Stimulated activated CD8-positive, alpha-beta memory T cell treated with anti-CD3 and anti-CD28 coated beads, Interleukin-12 subunit alpha, Interleukin-12 subunit beta, amount 100 ng/mL, for 24 hours (primary cell): ENCODE data around the gene PAM16.

Experiments
- DNase-seq: peaks from one replicate; pipeline ENCODE4 v3.0.0-alpha.2; 2020; ENCODE audit errors: extremely low read depth

The PAM16 gene

GRCh38 chr16:4319454-4320421, 31.4 kb downstream of the PAM16 start:
- no peak for DNase-seq

- DNase-seq = no peak
These were observed 32.2 kb downstream of the PAM16 start for GRCh38 chr16:4318967-4319366.

- DNase-seq = no peak
These were observed 32.6 kb downstream of the PAM16 start for GRCh38 chr16:4318451-4318910.

GRCh38 chr16:4317532-4318450, 33.3 kb downstream of the PAM16 start:
- DNase-seq = no peak

GRCh38 chr16:4316864-4317531, 34.1 kb downstream of the PAM16 start:
- no peak for DNase-seq

- no peak for DNase-seq
These were observed 34.8 kb downstream of the PAM16 start for GRCh38 chr16:4316108-4316863.

GRCh38 chr16:4315186-4316107, 35.7 kb downstream of the PAM16 start, which contains the start of gene GLIS2:
Gene GLIS2 (plus strand): TSS chr16:4316067. CDS start chr16:4332281, 16,214 bp downstream.
- no peak for DNase-seq

GRCh38 chr16:4314532-4315185, 36.5 kb downstream of the PAM16 start:
- no peak for DNase-seq

GRCh38 chr16:4313563-4314531, 37.3 kb downstream of the PAM16 start:
- DNase-seq = no peak

- DNase-seq = no peak
These were observed 41.3 kb downstream of the PAM16 start for GRCh38 chr16:4309833-4310266.

GRCh38 chr16:4309102-4309832, 41.9 kb downstream of the PAM16 start:
- no peak for DNase-seq

GRCh38 chr16:4307215-4308037, 43.7 kb downstream of the PAM16 start:
- DNase-seq = peak; percentile 91

- no peak for DNase-seq
These were observed 44.5 kb downstream of the PAM16 start for GRCh38 chr16:4306470-4307214.

GRCh38 chr16:4303973-4304372, 47.1 kb downstream of the PAM16 start:
- no peak for DNase-seq

GRCh38 chr16:4301968-4302367, 49.2 kb downstream of the PAM16 start:
- DNase-seq = no peak

GRCh38 chr16:4301177-4301576, 49.9 kb downstream of the PAM16 start:
- DNase-seq = no peak
